Skeletal muscle tissue (tissue), 4 donors: ENCODE data around the gene SERPINF2. TPM values are rescaled to one million over a fixed set of nuclear protein-coding genes. Genes with fewer than 3 reads are reported as not detected.

Experiments
- H3K27ac ChIP-seq: one replicate; pipeline ENCODE4 v1.7.0; 2013; ENCODE audit warnings: mild to moderate bottlenecking, low read depth, low read length, inconsistent platforms
- H3K27me3 ChIP-seq, 3 donors: one replicate each; pipeline ENCODE4 v1.7.0; 2013; ENCODE audit warnings: low read length in 3 of 3; ENCODE audit not compliant: control insufficient read depth in 3 of 3, insufficient read depth in 3 of 3
- H3K36me3 ChIP-seq, 3 donors: one replicate each; pipeline ENCODE4 v1.7.0; 2013; ENCODE audit warnings: low read length in 3 of 3; ENCODE audit not compliant: control insufficient read depth in 3 of 3, insufficient read depth in 3 of 3
- H3K4me1 ChIP-seq, 3 donors: one replicate each; pipeline ENCODE4 v1.7.0; 2013; ENCODE audit warnings: low read length in 3 of 3, mild to moderate bottlenecking in 3 of 3; ENCODE audit not compliant: control insufficient read depth in 3 of 3, insufficient read depth in 3 of 3
- H3K4me3 ChIP-seq, 3 donors: one replicate each; pipeline ENCODE4 v1.7.0; 2013; ENCODE audit warnings: low read length in 3 of 3
- H3K9ac ChIP-seq, 3 donors: one replicate each; pipeline ENCODE4 v1.7.0; 2013; ENCODE audit warnings: low read length in 3 of 3, mild to moderate bottlenecking in 3 of 3, moderate library complexity in 2 of 3, low read depth in 1 of 3
- H3K9me3 ChIP-seq, 3 donors: one replicate each; pipeline ENCODE4 v1.7.0; 2013; ENCODE audit warnings: low read length in 3 of 3; ENCODE audit not compliant: control insufficient read depth in 3 of 3
- total RNA-seq: library from RNA; depleted of rRNA; stranded (reverse); fragments of >200 nt; gene quantifications from one replicate; pipeline ENCODE4 v1.2.3, GENCODE V29; 2014
- donor health status: Osteomylitis.

The SERPINF2 gene
- total RNA-seq, 1 donor from 2014 or later: not detected

GRCh38 chr17:1725642-1726511, 16.8 kb upstream of the SERPINF2 start:
- Histone ChIP-seq H3K27ac (no peak overlapping the region), H3K4me1 (peaks cover 38 to 65% (median 50%) of the 10 kb centered on the region in 3 donors), H3K4me3 (peak overlapping the region; percentile 60 to 83 (median 78)), H3K9me3 (no peaks in the 10 kb centered on the region), H3K9ac (peak overlapping the region in 2 of 3 donors; percentile 25 to 33), H3K27me3 (no peaks in the 10 kb centered on the region), H3K36me3 (peaks cover 12 to 24% (median 16%) of the 10 kb centered on the region in 3 donors)

GRCh38 chr17:1726626-1727257, 15.9 kb upstream of the SERPINF2 start:
- Histone ChIP-seq H3K9ac (peak overlapping the region in 1 of 3 donors; percentile 25), H3K36me3 (peaks cover 12 to 26% (median 16%) of the 10 kb centered on the region in 3 donors), H3K9me3 (no peaks in the 10 kb centered on the region), H3K27ac (no peak overlapping the region), H3K27me3 (no peaks in the 10 kb centered on the region), H3K4me1 (peaks cover 41 to 67% (median 54%) of the 10 kb centered on the region in 3 donors), H3K4me3 (peak overlapping the region in 1 of 3 donors; percentile 22)

GRCh38 chr17:1727258-1727789, 15.3 kb upstream of the SERPINF2 start:
- Histone ChIP-seq H3K4me3 (no peak overlapping the region), H3K27me3 (no peaks in the 10 kb centered on the region), H3K36me3 (peaks cover 12 to 26% (median 16%) of the 10 kb centered on the region in 3 donors), H3K4me1 (peaks cover 41 to 67% (median 54%) of the 10 kb centered on the region in 3 donors), H3K27ac (no peak overlapping the region), H3K9me3 (no peaks in the 10 kb centered on the region), H3K9ac (peak overlapping the region in 1 of 3 donors; percentile 25)

GRCh38 chr17:1727876-1728630, 14.6 kb upstream of the SERPINF2 start:
- H3K36me3 ChIP-seq: peaks cover 12 to 32% (median 24%) of the 10 kb centered on the region in 3 donors
- no peaks in the 10 kb centered on the region for H3K9me3 ChIP-seq
- H3K9ac ChIP-seq: peak overlapping the region in 2 of 3 donors; percentile 20 to 33
- H3K27ac ChIP-seq: no peak overlapping the region
- H3K4me1 ChIP-seq: peaks cover 41 to 64% (median 57%) of the 10 kb centered on the region in 3 donors
- no peak overlapping the region for H3K4me3 ChIP-seq
- no peaks in the 10 kb centered on the region for H3K27me3 ChIP-seq

GRCh38 chr17:1729966-1730325, 12.7 kb upstream of the SERPINF2 start:
- no peaks in the 10 kb centered on the region for H3K9me3 ChIP-seq
- H3K9ac ChIP-seq: peak overlapping the region in 2 of 3 donors; percentile 63 to 86
- peak overlapping the region in 1 of 3 donors; percentile 49 for H3K4me3 ChIP-seq
- H3K27ac ChIP-seq: peak overlapping the region; percentile 96
- H3K27me3 ChIP-seq: no peaks in the 10 kb centered on the region
- peaks cover 19 to 46% (median 35%) of the 10 kb centered on the region in 3 donors for H3K36me3 ChIP-seq
- peaks cover 36 to 54% (median 49%) of the 10 kb centered on the region in 3 donors for H3K4me1 ChIP-seq

- peak overlapping the region in 2 of 3 donors; percentile 11 to 58 for H3K4me3 ChIP-seq
- H3K4me1 ChIP-seq: peaks cover 30 to 48% (median 43%) of the 10 kb centered on the region in 3 donors
- H3K9ac ChIP-seq: peak overlapping the region; percentile 76 to 86 (median 77)
- H3K9me3 ChIP-seq: no peaks in the 10 kb centered on the region
- H3K27ac ChIP-seq: peak overlapping the region; percentile 96
- H3K36me3 ChIP-seq: peaks cover 22 to 48% (median 38%) of the 10 kb centered on the region in 3 donors
- no peaks in the 10 kb centered on the region for H3K27me3 ChIP-seq
These were observed 12.1 kb upstream of the SERPINF2 start for GRCh38 chr17:1730326-1731193.

GRCh38 chr17:1731194-1731506, 11.5 kb upstream of the SERPINF2 start:
- Histone ChIP-seq H3K36me3 (peaks cover 26 to 51% (median 39%) of the 10 kb centered on the region in 3 donors), H3K9ac (peak overlapping the region; percentile 76 to 86 (median 77)), H3K27ac (peak overlapping the region; percentile 96), H3K27me3 (no peaks in the 10 kb centered on the region), H3K4me1 (peaks cover 25 to 48% (median 37%) of the 10 kb centered on the region in 3 donors), H3K9me3 (no peaks in the 10 kb centered on the region), H3K4me3 (peak overlapping the region in 1 of 3 donors; percentile 24)

- no peak overlapping the region for H3K9ac ChIP-seq
- H3K4me3 ChIP-seq: no peak overlapping the region
- peaks cover 25 to 50% (median 35%) of the 10 kb centered on the region in 3 donors for H3K36me3 ChIP-seq
- H3K27ac ChIP-seq: no peak overlapping the region
- H3K4me1 ChIP-seq: peaks cover 23 to 48% (median 32%) of the 10 kb centered on the region in 3 donors
- H3K9me3 ChIP-seq: no peaks in the 10 kb centered on the region
- no peaks in the 10 kb centered on the region for H3K27me3 ChIP-seq
These were observed 10.3 kb upstream of the SERPINF2 start for GRCh38 chr17:1732241-1732832.
